Measurements from ENCODE around the gene SPRR2E.

DNA sequence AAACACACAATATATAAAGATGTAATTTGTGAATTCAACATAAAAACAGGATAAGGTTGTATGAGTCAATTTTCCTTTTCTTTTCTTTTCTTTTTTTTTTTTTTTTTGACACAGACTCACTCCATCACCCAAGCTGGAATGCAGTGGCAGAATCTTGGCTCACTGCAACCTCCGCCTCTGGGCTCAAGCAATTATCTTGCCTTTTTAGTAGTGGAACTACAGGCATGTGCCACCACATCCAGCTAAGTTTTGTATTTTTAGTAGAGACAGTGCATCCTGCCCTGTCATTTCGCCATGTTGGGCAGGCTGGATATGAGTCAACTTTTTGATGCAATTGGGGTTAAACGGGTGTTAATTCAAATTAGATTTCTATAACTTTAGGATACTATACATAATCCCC is 12.6 kb downstream of the SPRR2E start:
- TF ChIP-seq POLR2AphosphoS5 (IDR thresholded peaks at IDR 0.05): no peak
- TF ChIP-seq POLR2A (IDR thresholded peaks at IDR 0.05): no peak
- TF ChIP-seq, protein P1, sequence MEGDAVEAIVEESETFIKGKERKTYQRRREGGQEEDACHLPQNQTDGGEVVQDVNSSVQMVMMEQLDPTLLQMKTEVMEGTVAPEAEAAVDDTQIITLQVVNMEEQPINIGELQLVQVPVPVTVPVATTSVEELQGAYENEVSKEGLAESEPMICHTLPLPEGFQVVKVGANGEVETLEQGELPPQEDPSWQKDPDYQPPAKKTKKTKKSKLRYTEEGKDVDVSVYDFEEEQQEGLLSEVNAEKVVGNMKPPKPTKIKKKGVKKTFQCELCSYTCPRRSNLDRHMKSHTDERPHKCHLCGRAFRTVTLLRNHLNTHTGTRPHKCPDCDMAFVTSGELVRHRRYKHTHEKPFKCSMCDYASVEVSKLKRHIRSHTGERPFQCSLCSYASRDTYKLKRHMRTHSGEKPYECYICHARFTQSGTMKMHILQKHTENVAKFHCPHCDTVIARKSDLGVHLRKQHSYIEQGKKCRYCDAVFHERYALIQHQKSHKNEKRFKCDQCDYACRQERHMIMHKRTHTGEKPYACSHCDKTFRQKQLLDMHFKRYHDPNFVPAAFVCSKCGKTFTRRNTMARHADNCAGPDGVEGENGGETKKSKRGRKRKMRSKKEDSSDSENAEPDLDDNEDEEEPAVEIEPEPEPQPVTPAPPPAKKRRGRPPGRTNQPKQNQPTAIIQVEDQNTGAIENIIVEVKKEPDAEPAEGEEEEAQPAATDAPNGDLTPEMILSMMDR (IDR thresholded peaks at IDR 0.05): no peak
